ENCODE measurements around the gene WDR46.

The WDR46 gene

GRCh38 chr6:33313105-33313708 lies 24.2 kb upstream of the WDR46 start:
- peak; percentile 75 for DNase-seq

- peak; percentile 81 for DNase-seq
Observed at GRCh38 chr6:33312361-33313104, 23.5 kb upstream of the WDR46 start.

DNA sequence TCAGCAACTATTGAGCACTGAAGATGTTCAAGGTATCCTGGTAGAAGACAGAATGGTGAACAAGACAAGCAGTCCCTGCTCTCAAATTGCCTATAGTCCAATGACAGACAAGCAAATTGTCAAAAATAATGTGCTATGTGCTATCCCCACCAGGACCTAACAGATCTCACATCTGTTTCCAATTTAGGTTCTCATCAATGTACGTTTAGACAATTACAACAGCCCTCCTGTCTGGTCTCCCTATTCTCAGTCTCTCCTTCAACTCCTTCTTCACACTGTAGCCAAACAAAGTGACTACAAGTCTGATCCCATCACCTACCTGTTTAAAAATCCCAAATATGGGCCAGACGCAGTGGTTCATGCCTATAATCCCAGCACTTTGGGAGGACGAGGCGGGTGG lies 17.3 kb upstream of the WDR46 start:
- DNase-seq, result no peak

GRCh38 chr6:33305052-33305451 lies 16.0 kb upstream of the WDR46 start:
- no peak for DNase-seq

- no peak for DNase-seq
Observed at GRCh38 chr6:33304216-33304615, 15.2 kb upstream of the WDR46 start.

DNA sequence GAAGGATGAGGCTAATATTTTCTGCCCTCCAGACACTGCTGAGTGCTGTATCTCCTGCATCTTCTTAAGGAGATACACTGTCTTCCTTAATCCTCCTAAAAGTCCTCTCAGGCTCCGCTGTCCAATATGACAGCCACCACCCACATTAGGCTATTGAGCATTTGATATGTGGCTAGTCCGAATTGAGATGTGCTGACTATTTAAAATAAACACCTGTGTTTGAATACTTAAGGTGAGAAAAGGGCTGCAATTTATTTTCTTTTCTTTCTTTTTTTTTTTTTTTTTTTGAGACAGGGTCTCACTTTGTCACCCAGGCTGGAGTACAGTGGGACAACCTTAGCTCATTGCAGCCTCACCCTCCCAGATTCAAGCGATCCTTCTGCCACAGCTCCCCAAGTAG lies 12.8 kb upstream of the WDR46 start:
- no peak for DNase-seq

DNA sequence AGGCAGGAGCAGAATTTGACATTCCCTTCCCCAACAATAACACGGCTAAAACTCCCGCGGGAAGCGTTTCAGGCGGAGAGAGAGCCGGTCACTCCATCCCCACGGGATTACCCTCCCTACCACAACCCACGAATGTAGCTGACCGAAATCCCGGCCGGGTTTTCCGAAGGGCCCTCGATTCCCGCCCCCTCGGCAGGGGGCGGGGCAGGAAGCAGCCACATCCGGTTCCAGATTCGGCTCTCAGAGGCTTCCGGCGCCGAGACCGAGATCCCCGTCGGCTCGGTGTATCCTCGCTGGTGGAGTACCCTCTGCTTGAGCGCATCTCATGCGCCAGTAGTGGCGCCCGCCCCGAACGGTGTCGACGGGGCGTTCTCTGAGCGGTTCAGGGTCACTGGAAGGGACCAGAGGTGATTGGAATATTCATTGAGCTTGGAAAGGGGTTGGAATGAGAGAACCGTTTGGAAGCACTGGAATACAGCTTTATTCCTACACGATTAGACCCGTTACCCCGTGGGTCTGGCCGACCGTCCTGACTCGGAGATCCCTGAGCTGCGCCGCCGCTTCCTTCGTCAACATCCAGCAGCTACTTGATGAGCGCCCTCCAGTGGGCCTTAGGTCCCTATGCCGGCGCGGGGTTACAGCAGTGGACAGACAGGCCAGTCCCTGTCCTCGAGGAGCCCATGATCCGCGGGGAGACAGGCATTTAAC lies 10.4 kb upstream of the WDR46 start:
- DNase-seq, result peak; percentile 88

DNA sequence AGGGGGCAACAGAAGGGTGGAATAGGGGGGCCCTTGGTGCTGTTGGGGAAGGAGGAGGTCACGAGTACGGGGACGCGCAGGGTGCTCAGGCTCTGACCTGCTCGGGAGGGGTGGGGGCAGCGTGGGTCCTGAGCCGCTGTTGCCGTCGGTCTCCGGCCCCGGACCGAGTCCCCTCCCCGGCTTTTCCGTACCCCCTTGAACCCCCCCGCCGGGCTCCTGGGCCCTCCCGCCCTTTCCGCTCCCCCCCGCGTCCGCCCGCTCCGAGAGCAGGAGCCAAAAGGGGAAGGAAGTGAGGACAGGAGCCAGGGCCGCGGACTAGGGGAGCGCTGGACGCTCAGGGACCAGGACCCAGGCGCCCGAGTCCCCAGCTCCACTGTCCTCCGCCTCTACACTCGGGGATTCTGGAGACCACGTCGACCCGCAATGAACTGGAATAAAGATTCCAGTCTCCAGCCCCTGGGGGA lies 9.8 kb upstream of the WDR46 start, which contains the start of gene RGL2:
RGL2 (minus strand) TSS at position 170 of the 464 bp plus-strand sequence. CDS start 332 bp downstream, outside the sequence.
- no peak for DNase-seq

- peak; percentile 50 for DNase-seq
Observed at GRCh38 chr6:33297956-33298772, 9.1 kb upstream of the WDR46 start.

DNA sequence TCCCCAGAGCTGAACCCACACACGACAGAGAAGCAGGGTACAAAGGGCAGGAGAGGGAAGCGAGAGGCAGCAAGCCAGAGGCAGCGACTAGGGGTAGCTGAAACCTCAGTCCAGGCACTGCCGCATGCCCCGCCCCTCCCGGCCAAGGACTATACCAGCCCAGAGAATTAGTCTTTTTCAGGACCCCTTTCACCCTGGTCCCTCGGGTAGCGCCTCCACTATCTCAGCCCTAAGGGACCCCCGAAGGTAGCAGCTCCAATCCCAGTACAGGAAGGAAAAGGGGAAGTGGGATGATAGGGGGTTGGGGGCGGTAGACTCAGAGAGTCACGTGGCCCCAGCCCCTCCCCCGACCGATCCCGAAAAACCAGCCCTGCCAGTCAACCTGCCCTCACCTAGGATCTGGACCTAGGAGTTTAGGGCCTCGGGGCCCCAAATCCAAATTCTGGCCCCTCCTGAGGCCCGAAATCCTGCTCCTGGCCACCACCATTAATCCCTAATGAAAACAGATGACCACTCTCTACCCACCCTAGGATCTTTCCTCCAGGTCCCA lies 8.4 kb upstream of the WDR46 start:
- DNase-seq, result no peak

DNA sequence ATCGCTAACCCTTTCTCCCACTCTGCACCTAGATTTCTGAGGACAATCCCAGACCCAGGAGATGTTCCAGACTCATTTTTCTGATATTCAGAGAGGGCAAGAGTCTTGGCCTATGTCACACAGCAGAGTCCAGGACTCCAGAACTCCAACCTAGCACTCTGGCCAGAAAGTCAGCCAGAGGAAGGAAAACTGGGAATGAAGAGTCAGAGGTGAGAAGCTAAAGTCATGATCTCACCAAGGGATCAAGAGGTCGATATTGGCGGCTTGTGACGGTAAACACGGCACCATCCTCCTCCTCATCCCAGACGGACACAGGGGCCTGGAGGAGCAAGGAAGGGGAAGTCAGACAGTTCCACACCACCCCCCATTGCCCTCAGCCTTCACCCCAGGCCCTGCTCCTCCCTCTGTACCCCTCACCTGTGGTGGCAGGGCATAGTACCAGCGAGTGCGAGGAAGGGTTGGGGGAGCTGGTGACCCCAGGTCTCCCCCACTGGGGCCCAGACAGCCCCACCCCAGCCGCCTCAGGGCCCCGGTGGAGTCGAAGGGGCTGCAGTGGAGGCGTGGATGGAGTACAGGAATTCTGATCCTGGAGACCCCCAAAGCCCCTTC lies 7.9 kb upstream of the WDR46 start:
- no peak for DNase-seq

- DNase-seq, result no peak
Observed at GRCh38 chr6:33295621-33296369, 6.8 kb upstream of the WDR46 start.

- DNase-seq, result no peak
Observed at GRCh38 chr6:33294086-33294823, 5.2 kb upstream of the WDR46 start.

DNA sequence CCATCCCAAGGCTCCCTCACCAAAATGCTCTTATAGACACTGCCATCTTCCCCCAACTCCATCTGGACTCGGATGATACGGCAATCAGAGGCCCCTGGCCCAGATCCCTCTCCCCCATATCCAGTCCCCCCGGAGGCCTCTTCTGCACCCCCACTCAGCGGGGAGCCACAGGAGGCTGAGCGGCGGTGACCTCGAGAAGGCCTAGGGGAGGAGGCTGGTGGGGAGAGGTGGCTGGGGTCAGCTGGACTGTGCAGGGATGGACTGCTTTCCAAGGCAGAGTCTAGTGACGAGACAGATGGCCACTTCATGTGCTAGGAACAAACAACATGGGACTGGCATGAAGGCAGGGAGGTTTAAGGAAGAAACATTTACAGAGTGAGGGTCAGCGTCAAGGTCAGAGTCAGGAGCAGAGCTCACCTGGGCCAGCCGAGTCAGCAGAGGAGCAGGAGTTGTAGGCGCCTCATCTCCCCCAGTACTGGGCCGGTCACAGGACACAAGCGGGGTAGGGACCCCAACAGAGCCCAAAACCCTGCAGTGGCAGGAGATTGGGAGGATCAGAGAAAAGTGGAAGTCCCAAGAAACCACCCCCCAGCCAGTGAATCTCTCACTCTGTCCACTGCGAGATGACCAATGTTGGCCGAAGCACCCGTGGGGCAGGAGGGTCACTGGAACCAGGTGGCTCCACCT lies 4.1 kb upstream of the WDR46 start:
- no peak for DNase-seq

DNA sequence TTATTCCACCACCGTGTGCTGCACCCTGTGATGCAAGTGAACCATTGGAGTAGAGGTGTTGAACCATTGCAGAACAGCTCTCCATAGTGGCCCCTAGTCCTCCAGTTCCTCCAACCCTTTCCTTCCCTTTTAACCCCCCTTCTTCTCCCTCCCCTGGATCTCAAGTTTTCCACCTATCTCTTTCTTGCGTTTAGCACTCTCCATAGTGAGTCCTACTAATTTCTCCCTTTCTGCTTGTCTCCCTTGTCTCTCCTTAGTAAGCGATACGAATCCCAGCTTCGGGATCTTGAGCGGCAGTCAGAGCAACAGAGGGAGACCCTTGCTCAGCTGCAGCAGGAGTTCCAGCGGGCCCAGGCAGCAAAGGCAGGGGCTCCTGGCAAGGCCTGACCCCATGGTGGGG lies 1.4 kb upstream of the WDR46 start:
- no peak for DNase-seq

DNA sequence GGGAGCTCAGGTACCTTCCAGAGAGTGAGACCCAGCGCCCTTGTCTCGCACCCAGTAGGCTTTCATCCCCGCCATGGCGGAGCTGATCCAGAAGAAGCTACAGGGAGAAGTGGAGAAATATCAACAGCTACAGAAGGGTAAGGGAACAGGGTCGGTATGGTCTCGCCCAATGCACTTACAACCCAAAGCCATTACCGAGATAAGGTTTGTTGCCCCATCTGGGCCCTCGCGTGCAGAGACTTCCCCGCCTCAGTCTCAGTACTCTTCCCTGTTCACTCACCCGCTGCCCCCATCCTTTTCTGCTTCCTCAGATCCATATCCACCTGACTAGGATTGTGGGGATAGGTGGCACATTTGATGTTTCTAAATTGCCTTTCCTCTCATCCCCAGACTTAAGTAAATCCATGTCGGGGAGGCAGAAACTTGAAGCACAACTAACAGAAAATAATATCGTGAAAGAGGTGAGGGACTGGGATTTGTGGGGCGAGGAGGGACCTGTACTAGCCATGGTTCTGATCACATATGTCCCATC lies 811 bp upstream of the WDR46 start:
- no peak for DNase-seq

DNA sequence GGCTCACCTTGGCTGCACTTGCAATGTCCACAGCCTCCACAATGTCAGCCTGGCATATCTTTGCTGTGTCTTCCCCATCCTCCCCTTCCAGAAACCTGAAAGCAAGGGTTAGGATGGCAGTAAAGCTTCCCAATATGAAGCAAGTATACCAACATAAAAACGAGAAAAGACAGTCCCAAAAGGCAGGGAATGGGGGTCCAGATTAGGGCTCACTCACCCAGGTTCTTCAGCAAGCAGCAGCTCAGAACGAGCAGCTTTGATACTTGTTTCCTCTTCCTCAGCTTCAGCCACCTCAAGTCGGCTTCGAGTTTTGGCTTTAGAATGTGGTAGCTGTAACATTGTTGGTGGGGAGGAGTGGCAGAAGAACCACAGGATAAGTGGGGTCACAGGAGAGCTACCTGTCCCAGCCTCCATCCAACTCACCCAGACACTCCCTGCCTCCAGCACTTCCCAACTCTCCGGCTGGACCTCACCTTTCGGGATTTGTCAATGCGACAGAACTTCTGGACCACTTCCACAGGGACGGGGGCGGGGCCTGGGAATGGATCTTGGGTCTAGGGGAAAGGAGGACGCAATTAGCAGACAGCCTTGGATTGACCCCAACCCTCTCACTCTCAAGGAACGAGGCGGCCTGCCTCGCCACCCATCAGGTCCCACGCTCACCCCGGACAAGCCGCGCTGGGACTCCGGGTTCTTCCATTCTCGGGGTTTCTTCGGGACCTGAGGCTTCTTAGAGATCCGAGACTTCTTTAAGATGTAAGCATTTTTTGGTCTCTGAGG lies 708 bp downstream of the WDR46 start:
- DNase-seq, result no peak

DNA sequence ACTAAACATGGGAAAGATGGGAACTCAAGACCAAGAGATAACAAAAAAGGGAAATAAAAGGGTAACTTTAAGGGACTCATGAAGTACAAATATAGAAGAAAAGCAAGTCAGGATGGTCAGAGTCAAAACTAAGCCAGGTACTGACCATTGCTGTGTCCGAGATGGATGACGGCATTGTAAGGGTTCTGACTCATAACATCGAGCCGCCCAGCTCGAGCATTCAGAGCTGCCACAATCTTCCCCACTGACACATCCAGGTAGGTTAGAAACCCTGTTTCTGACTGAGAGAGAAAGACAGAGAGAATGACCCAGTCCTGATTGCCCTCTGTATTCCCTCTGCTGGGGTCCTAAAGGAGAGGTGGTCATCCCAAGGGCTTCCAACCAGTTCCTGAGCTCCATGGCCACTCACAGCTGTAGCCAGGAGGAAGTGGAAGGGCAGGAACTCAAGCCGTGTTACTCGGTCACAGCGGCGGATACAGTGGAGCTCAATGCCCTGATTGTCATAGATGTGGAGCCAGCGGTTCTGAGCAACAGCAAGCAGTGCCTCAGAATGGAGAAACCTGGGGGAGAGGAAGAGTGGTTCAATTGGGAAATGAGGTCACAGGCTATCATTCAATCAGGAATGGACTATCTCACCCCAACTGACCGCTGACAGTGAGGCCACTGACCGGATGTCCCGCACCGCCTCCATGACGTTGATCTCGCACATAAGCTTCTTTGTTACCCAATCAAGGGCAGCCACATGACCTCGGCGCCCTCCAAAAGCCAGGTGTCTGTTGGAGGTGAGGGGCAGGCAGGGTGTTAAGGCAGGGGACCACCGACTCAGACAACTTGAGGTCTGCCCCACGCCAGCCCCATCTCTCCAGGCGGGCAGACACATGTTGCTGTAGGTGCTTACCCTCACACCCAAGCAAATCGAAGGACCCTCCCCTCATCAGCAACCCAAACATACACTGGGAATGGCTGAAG lies 1.8 kb downstream of the WDR46 start:
- DNase-seq, result no peak

All from NCI-H2227 treated with DMSO at 0.1 percent for 48 hours (cell line).